Neuronal stem cell (in vitro differentiated cells): ENCODE data around the gene MAPK8.

Source experiments
- DNase-seq: peaks from one replicate; pipeline ENCODE4 v3.0.0-alpha.2; 2013; ENCODE audit warnings: low spot score
- H2AFZ ChIP-seq: one replicate; pipeline ENCODE4 v1.6.1; 2013; ENCODE audit warnings: mild to moderate bottlenecking, low read length, inconsistent platforms
- H2AK5ac ChIP-seq: 2 replicates; pipeline ENCODE4 v1.6.1; 2013; ENCODE audit warnings: low read depth, mild to moderate bottlenecking, inconsistent platforms, low read length, moderate library complexity, mixed read lengths
- H2BK120ac ChIP-seq: 2 replicates; pipeline ENCODE4 v1.6.1; 2013; ENCODE audit warnings: low read depth, mild to moderate bottlenecking, inconsistent platforms, low read length, moderate library complexity, mixed read lengths
- H2BK12ac ChIP-seq: one replicate; pipeline ENCODE4 v1.6.1; 2013; ENCODE audit warnings: low read length, inconsistent platforms
- H2BK15ac ChIP-seq: 2 replicates; pipeline ENCODE4 v1.6.1; 2013; ENCODE audit warnings: mild to moderate bottlenecking, low read length, inconsistent platforms, mixed read lengths
- H2BK5ac ChIP-seq: one replicate; pipeline ENCODE4 v1.6.1; 2013; ENCODE audit warnings: inconsistent platforms, mild to moderate bottlenecking, low read length, moderate library complexity
- H3K14ac ChIP-seq: one replicate; pipeline ENCODE4 v1.6.1; 2013; ENCODE audit warnings: low read length, inconsistent platforms
- H3K18ac ChIP-seq: 2 replicates; pipeline ENCODE4 v1.6.1; 2013; ENCODE audit warnings: low read length, inconsistent platforms
- H3K23ac ChIP-seq: 2 replicates; pipeline ENCODE4 v1.6.1; 2013; ENCODE audit warnings: low read depth, mild to moderate bottlenecking, mixed read lengths, low read length, inconsistent platforms; ENCODE audit not compliant: poor library complexity
- H3K27ac ChIP-seq: replicated peaks from 3 replicates; pipeline ENCODE4 v1.5.1; 2013; ENCODE audit warnings: low read length, inconsistent platforms
- H3K27me3 ChIP-seq, 3 experiments: 2 replicates each; pipeline ENCODE4 v1.6.1; 2013; ENCODE audit warnings: low read length in 3 of 3, mild to moderate bottlenecking in 2 of 3, inconsistent platforms in 1 of 3, low read depth in 1 of 3, mixed read lengths in 1 of 3, moderate library complexity in 1 of 3; ENCODE audit not compliant: control insufficient read depth in 3 of 3, insufficient read depth in 3 of 3
- H3K36me3 ChIP-seq, 2 donors: replicated peaks in 1 of 2; 2 replicates each; pipeline ENCODE4 v1.6.1; 2013; ENCODE audit warnings: low read length in 2 of 2; ENCODE audit not compliant: control insufficient read depth in 2 of 2, insufficient read depth in 2 of 2
- H3K4ac ChIP-seq: 2 replicates; pipeline ENCODE4 v1.6.1; 2013; ENCODE audit warnings: inconsistent platforms, mild to moderate bottlenecking, low read length, moderate library complexity
- H3K4me1 ChIP-seq, 2 donors: 1 replicate in 1 of 2; 2 replicates in 1 of 2; pipeline ENCODE4 v1.6.1; 2013; ENCODE audit warnings: low read length in 2 of 2, low read depth in 1 of 2; ENCODE audit not compliant: control insufficient read depth in 2 of 2, insufficient read depth in 1 of 2
- H3K4me2 ChIP-seq: one replicate; pipeline ENCODE4 v1.6.1; 2013; ENCODE audit warnings: mild to moderate bottlenecking, low read length, inconsistent platforms; ENCODE audit not compliant: insufficient read depth, poor library complexity, severe bottlenecking
- H3K4me3 ChIP-seq, 2 donors: 2 replicates each; pipeline ENCODE4 v1.5.1; 2013; ENCODE audit warnings: low read length in 2 of 2, mild to moderate bottlenecking in 2 of 2, inconsistent platforms in 1 of 2, moderate library complexity in 1 of 2
- H3K79me1 ChIP-seq: one replicate; pipeline ENCODE4 v1.6.1; 2013; ENCODE audit warnings: low read depth, mild to moderate bottlenecking, inconsistent platforms, low read length, moderate library complexity
- H3K9ac ChIP-seq: one replicate; pipeline ENCODE4 v1.6.1; 2013; ENCODE audit warnings: mild to moderate bottlenecking, low read depth, low read length, inconsistent platforms; ENCODE audit not compliant: poor library complexity
- H3K9me3 ChIP-seq, 2 donors: replicated peaks in 1 of 2; 2 replicates each; pipeline versions ENCODE3 to v1.6.1; 2013; ENCODE audit warnings: low read length in 2 of 2, mild to moderate bottlenecking in 2 of 2, inconsistent platforms in 1 of 2, low read depth in 1 of 2, mixed read lengths in 1 of 2, moderate library complexity in 1 of 2; ENCODE audit not compliant: control insufficient read depth in 2 of 2, insufficient read depth in 1 of 2
- H4K8ac ChIP-seq: one replicate; pipeline ENCODE4 v1.6.1; 2013; ENCODE audit warnings: low read depth, mild to moderate bottlenecking, inconsistent platforms, low read length, moderate library complexity
- H4K91ac ChIP-seq: one replicate; pipeline ENCODE4 v1.6.1; 2013; ENCODE audit warnings: low read length, low read depth, mild to moderate bottlenecking, inconsistent platforms; ENCODE audit not compliant: poor library complexity
- WGBS, 2 donors: extraction: QIAGEN DNeasy Blood & Tissue Kit; methylation state at CpG; one replicate each; pipeline ENCODE4 v1.1.7; 2013; ENCODE audit warnings: missing lambda C conversion rate in 2 of 2, mixed read lengths in 1 of 2; ENCODE audit not compliant: insufficient read length in 2 of 2, insufficient replicate concordance in 1 of 2; ENCODE audit errors: extremely low coverage in 2 of 2; 5-methylcytosine and 5-hydroxymethylcytosine counted together

Gene MAPK8

GRCh38 chr10:48478980-48479811 is 172.7 kb downstream of the MAPK8 start:
- Histone ChIP-seq H3K14ac (no peak overlapping the region), H2AK5ac (no peak overlapping the region), H3K9ac (no peak overlapping the region), H3K4ac (no peak overlapping the region), H2AFZ (no peak overlapping the region), H4K8ac (no peak overlapping the region), H3K23ac (peak overlapping the region; percentile 40), H3K27ac (no peak overlapping the region), H2BK12ac (no peak overlapping the region), H3K27me3 (no peaks in the 10 kb centered on the region), H3K4me1 (peaks cover 0 to 4% of the 10 kb centered on the region in 2 donors), H3K9me3 (no peaks in the 10 kb centered on the region), H3K18ac (no peak overlapping the region), H2BK120ac (no peak overlapping the region), H3K36me3 (no peaks in the 10 kb centered on the region), H3K4me2 (no peak overlapping the region), H3K4me3 (no peak overlapping the region), H2BK15ac (no peak overlapping the region), H4K91ac (no peak overlapping the region), H2BK5ac (no peak overlapping the region), H3K79me1 (no peaks in the 10 kb centered on the region)
- no CpG with 5 or more reads among the region's 30 CpGs for WGBS, 2 donors
- DNase-seq: no peak

GRCh38 chr10:48480397-48481374 is 174.2 kb downstream of the MAPK8 start:
- WGBS, 2 donors: no CpG with 5 or more reads among the region's 20 CpGs
- peaks cover 0 to 9% (median 0%) of the 10 kb centered on the region in 3 experiments for H3K27me3 ChIP-seq
- no peak for DNase-seq

DNA sequence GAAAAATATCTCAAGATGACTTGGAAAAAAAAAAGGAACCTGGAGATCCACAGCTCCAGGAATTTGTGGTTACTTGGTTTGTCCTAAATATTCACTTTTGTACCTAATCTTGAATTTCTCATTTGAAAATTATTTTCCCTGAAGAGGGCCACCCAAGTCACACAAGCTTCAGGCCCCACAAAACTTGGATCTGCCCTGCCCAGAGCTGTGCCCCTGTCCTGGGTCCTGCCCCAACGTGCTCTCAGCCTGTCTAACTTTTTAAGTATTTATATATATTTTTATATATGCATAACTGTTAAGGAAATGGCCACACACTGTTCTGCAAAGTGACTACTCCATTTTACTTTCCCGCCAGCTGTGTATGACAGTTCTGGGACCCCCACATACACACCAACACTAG is 174.9 kb downstream of the MAPK8 start:
- no peak overlapping the region for H2AK5ac ChIP-seq
- DNase-seq: no peak

More at GRCh38 chr10:48480397-48481374, 174.2 kb downstream of the MAPK8 start:
- H3K14ac ChIP-seq: no peak overlapping the region
- H2AFZ ChIP-seq: no peak overlapping the region
- H3K79me1 ChIP-seq: no peaks in the 10 kb centered on the region
- no peak overlapping the region for H2BK5ac ChIP-seq
- H3K9ac ChIP-seq: no peak overlapping the region
- peaks cover 0 to 4% of the 10 kb centered on the region in 2 donors for H3K4me1 ChIP-seq
- H3K4me2 ChIP-seq: no peak overlapping the region
- peak overlapping the region; percentile 32 for H2AK5ac ChIP-seq
- H3K4me3 ChIP-seq: no peak overlapping the region
- H4K8ac ChIP-seq: no peak overlapping the region
- no peak overlapping the region for H3K27ac ChIP-seq
- no peak overlapping the region for H2BK120ac ChIP-seq
- H2BK15ac ChIP-seq: peak overlapping the region; percentile 78
- H3K23ac ChIP-seq: peak overlapping the region; percentile 71
- H3K4ac ChIP-seq: peak overlapping the region; percentile 76
- H4K91ac ChIP-seq: no peak overlapping the region
- no peaks in the 10 kb centered on the region for H3K9me3 ChIP-seq
- H3K36me3 ChIP-seq: no peaks in the 10 kb centered on the region
- H3K18ac ChIP-seq: peak overlapping the region; percentile 69
- H2BK12ac ChIP-seq: no peak overlapping the region

DNA sequence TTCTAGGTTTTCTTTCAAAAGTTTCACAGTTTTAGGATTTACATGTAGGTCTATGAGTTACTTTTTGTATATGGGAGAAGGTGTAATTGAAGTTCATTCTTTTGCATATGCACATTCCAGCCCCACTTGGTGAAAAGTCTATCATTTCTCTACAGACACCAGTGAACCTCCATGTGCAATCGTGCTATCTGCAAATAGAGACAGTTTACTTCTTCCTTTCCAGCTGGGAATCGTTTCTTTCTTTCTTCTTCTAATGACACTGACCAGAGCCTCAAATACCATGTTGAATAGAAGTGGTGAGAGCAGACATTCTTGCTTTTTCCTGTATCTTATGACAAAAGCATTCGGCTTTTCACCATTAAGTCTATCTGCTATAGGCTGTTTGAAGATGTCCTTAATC is 175.7 kb downstream of the MAPK8 start:
- H3K18ac ChIP-seq: no peak overlapping the region
- no peak overlapping the region for H2BK12ac ChIP-seq
- H2AFZ ChIP-seq: no peak overlapping the region
- no peak overlapping the region for H3K14ac ChIP-seq
- no peaks in the 10 kb centered on the region for H3K9me3 ChIP-seq
- no peak overlapping the region for H3K27ac ChIP-seq
- no peak overlapping the region for H3K4me3 ChIP-seq
- H2BK15ac ChIP-seq: no peak overlapping the region
- H2AK5ac ChIP-seq: no peak overlapping the region
- peaks cover 0 to 9% (median 0%) of the 10 kb centered on the region in 3 experiments for H3K27me3 ChIP-seq
- H3K9ac ChIP-seq: no peak overlapping the region
- no peaks in the 10 kb centered on the region for H3K79me1 ChIP-seq
- H3K4me2 ChIP-seq: no peak overlapping the region
- no peak overlapping the region for H2BK5ac ChIP-seq
- no peak overlapping the region for H2BK120ac ChIP-seq
- no peaks in the 10 kb centered on the region for H3K36me3 ChIP-seq
- DNase-seq: no peak
- H4K91ac ChIP-seq: no peak overlapping the region
- no peaks in the 10 kb centered on the region for H3K4me1 ChIP-seq
- H3K4ac ChIP-seq: no peak overlapping the region
- no peak overlapping the region for H4K8ac ChIP-seq
- no CpG with 5 or more reads among the region's 3 CpGs for WGBS, 2 donors
- no peak overlapping the region for H3K23ac ChIP-seq

More for the DNA sequence above, 174.9 kb downstream of the MAPK8 start:
- WGBS, 2 donors: no CpG with 5 or more reads among the region's 2 CpGs
- Histone ChIP-seq H3K4me3 (no peak overlapping the region), H3K9me3 (no peaks in the 10 kb centered on the region), H4K91ac (no peak overlapping the region), H2BK120ac (no peak overlapping the region), H3K79me1 (no peaks in the 10 kb centered on the region), H4K8ac (no peak overlapping the region), H3K27me3 (peaks cover 0 to 9% (median 0%) of the 10 kb centered on the region in 3 experiments), H3K36me3 (no peaks in the 10 kb centered on the region), H3K18ac (no peak overlapping the region), H3K4me2 (no peak overlapping the region), H2BK15ac (no peak overlapping the region), H2BK12ac (no peak overlapping the region), H3K9ac (no peak overlapping the region), H3K23ac (no peak overlapping the region), H3K14ac (no peak overlapping the region), H2BK5ac (no peak overlapping the region), H2AFZ (no peak overlapping the region), H3K27ac (no peak overlapping the region), H3K4me1 (peaks cover 0 to 2% of the 10 kb centered on the region in 2 donors), H3K4ac (no peak overlapping the region)
